ENCODE data around the gene PACRG.

The PACRG gene

DNA sequence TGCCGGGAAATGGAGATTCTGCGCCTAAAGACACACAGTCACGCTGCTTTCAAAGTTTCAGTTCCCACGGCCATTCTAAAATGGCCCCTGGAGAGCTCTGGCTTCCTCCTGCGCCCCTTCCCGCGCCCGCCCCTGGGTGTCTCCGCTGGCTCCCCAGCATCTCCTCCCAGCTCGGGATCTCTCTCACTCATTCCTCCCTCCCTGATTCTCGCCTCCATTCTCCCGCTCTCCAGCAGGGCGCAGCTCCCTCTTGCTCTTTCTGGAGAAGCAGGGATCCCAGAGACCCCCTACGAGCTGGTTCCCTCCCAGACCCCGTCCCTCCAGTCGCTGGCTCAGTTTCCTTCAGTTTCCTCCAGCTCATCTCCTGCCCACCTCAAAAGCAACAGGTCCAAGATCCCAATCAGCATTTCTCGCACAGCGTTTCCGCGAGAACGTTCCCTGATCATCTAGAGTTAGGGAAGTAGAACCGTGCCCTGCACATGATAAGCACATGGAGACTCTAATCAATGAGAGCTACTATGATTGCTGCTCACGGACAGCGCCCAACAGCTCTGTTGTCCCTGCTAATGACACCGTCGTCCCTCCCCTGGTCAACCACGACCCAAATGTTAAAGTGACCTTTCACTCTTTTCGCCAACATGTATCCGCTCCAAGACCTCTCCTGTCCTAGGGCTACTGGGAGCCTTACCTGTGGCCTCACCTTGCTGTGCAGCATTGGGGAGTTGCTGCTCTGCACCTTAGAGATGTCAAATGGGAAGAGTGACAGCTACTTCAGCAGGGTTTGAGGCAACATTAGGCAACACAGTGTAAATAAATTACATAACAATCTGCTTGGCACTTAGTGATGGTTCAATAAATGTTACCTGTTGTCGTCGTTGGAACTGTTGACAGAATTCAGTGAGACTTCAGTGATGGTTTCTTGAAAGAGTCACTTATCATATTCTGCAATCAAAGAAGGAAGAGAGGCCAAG, 468.2 kb downstream of the PACRG start:
- no peak for DNase-seq
- H3K9me3 ChIP-seq: no peaks in the 10 kb centered on the region
- H3K4me1 ChIP-seq: no peaks in the 10 kb centered on the region
- intact Hi-C loops (cut with DNase I; ENCODE audit: low total_unique reads): no loop called here
- TF ChIP-seq, protein P1, sequence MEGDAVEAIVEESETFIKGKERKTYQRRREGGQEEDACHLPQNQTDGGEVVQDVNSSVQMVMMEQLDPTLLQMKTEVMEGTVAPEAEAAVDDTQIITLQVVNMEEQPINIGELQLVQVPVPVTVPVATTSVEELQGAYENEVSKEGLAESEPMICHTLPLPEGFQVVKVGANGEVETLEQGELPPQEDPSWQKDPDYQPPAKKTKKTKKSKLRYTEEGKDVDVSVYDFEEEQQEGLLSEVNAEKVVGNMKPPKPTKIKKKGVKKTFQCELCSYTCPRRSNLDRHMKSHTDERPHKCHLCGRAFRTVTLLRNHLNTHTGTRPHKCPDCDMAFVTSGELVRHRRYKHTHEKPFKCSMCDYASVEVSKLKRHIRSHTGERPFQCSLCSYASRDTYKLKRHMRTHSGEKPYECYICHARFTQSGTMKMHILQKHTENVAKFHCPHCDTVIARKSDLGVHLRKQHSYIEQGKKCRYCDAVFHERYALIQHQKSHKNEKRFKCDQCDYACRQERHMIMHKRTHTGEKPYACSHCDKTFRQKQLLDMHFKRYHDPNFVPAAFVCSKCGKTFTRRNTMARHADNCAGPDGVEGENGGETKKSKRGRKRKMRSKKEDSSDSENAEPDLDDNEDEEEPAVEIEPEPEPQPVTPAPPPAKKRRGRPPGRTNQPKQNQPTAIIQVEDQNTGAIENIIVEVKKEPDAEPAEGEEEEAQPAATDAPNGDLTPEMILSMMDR (IDR thresholded peaks at IDR 0.05): no peak
- peaks cover 0 to 6% of the 10 kb centered on the region in 2 donors for H3K27me3 ChIP-seq
- no peak overlapping the region for H3K27ac ChIP-seq
- H3K36me3 ChIP-seq: no peaks in the 10 kb centered on the region
- no peak overlapping the region for H3K4me3 ChIP-seq

DNA sequence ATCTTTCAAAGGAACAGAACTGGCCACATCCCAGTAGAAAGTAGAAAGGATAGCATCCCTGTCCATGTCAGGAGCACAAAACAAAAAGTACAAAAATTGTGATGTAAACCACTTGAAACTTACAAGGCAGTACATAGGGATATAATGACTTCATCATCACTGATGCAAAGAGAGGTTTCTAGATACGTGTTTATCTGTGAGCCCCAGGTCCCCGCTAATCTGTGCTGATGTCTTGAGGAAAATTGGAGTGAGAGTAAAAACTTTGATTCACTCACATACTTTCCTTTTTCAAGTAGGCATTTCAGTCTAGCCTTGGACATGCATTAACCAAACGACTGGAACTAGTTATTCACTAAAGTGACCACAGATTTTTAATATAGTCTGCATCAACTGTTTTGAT, 470.1 kb downstream of the PACRG start:
- peaks cover 0 to 3% of the 10 kb centered on the region in 2 donors for H3K27me3 ChIP-seq
- H3K9me3 ChIP-seq: no peaks in the 10 kb centered on the region
- TF ChIP-seq, protein P1 (IDR thresholded peaks at IDR 0.05): no peak
- H3K36me3 ChIP-seq: no peaks in the 10 kb centered on the region
- H3K27ac ChIP-seq: no peak overlapping the region
- no peak for DNase-seq
- intact Hi-C loops (cut with DNase I; ENCODE audit: low total_unique reads): no loop called here
- no peaks in the 10 kb centered on the region for H3K4me1 ChIP-seq
- H3K4me3 ChIP-seq: no peak overlapping the region

DNA sequence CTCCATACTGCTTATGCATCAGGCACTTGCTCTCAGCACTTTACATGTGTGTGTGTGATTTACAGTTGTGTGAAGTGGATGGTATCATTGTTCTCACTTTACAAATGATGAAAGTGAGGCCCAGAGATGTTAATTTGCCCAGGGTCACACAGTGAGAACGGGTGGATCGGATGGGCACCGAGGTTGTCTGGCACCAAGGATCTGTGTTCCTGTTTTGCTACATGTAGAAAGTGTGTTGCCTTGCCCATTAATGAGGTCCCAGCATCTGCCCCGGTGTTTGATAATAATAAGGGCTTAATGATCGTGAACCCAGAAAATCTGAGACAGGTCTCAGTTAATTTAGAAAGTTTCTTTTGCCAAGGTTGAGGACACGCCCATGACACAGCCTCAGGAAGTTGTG, 470.6 kb downstream of the PACRG start:
- intact Hi-C loops (cut with DNase I; ENCODE audit: low total_unique reads): no loop called here
- H3K4me3 ChIP-seq: no peak overlapping the region
- no peak overlapping the region for H3K27ac ChIP-seq
- H3K27me3 ChIP-seq: peaks cover 0 to 3% of the 10 kb centered on the region in 2 donors
- TF ChIP-seq, protein P1 (IDR thresholded peaks at IDR 0.05): no peak
- no peaks in the 10 kb centered on the region for H3K9me3 ChIP-seq
- no peak for DNase-seq
- H3K36me3 ChIP-seq: no peaks in the 10 kb centered on the region
- no peaks in the 10 kb centered on the region for H3K4me1 ChIP-seq

GRCh38 chr6:163199371-163199770, 471.6 kb downstream of the PACRG start:
- TF ChIP-seq, protein P1 (IDR thresholded peaks at IDR 0.05): no peak
- Histone ChIP-seq H3K9me3 (no peaks in the 10 kb centered on the region), H3K27ac (no peak overlapping the region), H3K4me3 (no peak overlapping the region), H3K36me3 (no peaks in the 10 kb centered on the region), H3K27me3 (peaks cover 0 to 3% of the 10 kb centered on the region in 2 donors), H3K4me1 (no peaks in the 10 kb centered on the region)
- DNase-seq: no peak
- intact Hi-C loops (cut with DNase I; ENCODE audit: low total_unique reads): no loop called here

- H3K27me3 ChIP-seq: peaks cover 0 to 3% of the 10 kb centered on the region in 2 donors
- H3K4me1 ChIP-seq: no peaks in the 10 kb centered on the region
- no peaks in the 10 kb centered on the region for H3K9me3 ChIP-seq
- H3K4me3 ChIP-seq: no peak overlapping the region
- no peak overlapping the region for H3K27ac ChIP-seq
- DNase-seq: no peak
- intact Hi-C loops (cut with DNase I; ENCODE audit: low total_unique reads): no loop called here
- no peaks in the 10 kb centered on the region for H3K36me3 ChIP-seq
- TF ChIP-seq, protein P1 (IDR thresholded peaks at IDR 0.05): no peak
Observed at GRCh38 chr6:163200289-163200688, 472.5 kb downstream of the PACRG start.
